ENCODE measurements around the gene AKAP9.

- no peak for TF ChIP-seq CTCF (IDR thresholded peaks at IDR 0.05)
- no peak for TF ChIP-seq POLR2A (IDR thresholded peaks at IDR 0.05)
Measured at GRCh38 chr7:91946549-91946948, 5.9 kb downstream of the AKAP9 start.
